GM21619 (cell line): Measurements from ENCODE around the gene ASCL1.

Experiments used
- ATAC-seq: cut with Tn5 transposase; IDR thresholded peaks from one replicate; pipeline ENCODE4 v1.9.1; 2021; ENCODE audit not compliant: unreplicated experiment

The ASCL1 gene

DNA sequence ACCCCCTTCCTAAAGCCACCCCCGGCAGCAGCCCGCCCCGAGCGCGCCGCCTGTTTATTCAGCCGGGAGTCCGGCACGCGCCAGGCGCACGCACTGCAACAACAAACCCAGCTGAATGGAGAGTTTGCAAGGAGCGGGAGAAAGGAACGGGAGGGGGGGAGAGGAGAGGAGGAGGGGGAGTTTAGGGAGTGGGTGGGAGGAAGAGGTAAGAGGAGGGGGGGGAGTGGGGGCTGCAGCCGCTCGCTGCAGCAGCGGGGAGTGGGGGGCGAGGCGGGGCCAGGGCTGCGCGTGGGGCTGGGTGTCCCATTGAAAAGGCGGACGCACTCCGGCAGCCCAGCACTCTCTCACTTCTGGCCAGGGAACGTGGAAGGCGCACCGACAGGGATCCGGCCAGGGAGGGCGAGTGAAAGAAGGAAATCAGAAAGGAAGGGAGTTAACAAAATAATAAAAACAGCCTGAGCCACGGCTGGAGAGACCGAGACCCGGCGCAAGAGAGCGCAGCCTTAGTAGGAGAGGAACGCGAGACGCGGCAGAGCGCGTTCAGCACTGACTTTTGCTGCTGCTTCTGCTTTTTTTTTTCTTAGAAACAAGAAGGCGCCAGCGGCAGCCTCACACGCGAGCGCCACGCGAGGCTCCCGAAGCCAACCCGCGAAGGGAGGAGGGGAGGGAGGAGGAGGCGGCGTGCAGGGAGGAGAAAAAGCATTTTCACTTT, at the start of gene ASCL1:
Gene ASCL1, plus strand, starts transcription at position 336 of the 712 bp plus-strand sequence. CDS start 571 bp downstream, outside the sequence.
- ATAC-seq, result peak; percentile 36

DNA sequence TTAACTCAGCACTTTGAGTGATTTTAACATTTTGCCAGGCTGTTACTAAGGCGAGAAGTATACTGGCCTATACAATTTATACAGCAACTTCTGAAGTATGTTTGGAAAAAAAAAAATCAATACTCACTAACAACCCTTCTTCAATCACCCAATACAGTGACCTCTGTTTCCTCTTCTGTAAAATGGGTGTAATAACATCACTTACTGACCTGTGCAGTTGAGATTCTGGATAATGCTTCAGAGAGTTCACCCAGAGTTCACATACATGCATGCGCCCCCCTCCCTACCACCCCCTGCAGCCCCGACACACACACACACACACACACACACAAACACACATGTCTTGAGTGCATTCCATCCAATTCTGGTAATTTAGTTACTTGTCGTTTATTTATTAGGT, 49.6 kb upstream of the ASCL1 start:
- ATAC-seq, result no peak

DNA sequence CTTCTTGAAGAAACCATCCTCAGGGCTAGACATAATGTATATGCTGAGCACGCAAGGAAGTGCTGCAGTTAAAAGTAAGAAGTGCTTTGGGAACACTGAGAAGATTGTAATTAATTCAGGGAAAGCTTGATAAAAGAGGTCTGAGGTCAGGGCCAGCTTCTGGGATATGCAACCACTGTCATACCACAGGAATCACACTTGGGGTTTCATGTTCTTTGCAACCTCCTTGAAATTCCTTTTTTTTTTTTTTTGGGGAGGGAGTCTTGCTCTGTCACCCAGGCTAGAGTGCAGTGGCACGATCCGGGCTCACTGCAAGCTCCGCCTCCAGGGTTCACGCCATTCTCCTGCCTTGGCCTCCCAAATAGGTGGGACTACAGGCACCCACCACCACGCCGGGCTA, 47.3 kb upstream of the ASCL1 start:
- ATAC-seq, result no peak

DNA sequence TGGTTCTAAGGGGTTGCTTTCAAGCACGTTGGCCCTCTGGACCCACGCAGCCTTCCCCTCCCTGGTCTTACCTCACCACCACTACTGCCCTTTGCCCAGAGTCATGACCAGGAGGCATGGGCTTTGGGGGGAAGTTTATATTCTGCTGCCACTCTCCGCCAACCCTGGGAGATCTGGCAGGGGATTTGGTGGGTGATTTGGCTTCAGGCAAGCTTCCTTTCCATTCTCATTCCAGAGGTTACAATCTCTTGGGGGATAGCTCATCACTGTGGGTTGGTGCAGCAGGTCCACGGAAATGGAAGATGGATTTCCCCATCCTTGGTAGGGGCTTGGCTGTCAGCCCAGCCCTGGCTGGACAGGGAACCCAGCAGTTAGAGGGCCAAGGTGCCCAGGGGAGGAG, 46.7 kb upstream of the ASCL1 start:
- no peak for ATAC-seq

GRCh38 chr12:102911320-102911719, 46.2 kb upstream of the ASCL1 start:
- ATAC-seq, result no peak

DNA sequence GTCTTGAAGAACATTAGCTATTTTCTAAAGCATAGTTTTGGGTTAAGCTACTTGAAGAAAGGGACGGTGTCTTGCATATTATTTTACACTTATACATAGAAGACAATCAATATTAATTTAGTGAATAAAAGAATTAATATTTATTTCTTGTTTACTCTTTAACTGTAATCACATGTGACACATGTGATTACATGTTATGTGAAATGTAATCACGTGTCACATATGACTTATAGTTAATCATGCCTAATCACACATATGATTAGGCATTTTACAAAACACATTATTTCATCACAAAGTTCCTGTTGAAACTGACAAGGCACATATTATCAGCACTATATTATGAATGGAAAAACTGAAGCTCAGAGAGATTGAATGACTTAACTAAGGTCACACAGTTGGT, 45.2 kb upstream of the ASCL1 start:
- no peak for ATAC-seq

DNA sequence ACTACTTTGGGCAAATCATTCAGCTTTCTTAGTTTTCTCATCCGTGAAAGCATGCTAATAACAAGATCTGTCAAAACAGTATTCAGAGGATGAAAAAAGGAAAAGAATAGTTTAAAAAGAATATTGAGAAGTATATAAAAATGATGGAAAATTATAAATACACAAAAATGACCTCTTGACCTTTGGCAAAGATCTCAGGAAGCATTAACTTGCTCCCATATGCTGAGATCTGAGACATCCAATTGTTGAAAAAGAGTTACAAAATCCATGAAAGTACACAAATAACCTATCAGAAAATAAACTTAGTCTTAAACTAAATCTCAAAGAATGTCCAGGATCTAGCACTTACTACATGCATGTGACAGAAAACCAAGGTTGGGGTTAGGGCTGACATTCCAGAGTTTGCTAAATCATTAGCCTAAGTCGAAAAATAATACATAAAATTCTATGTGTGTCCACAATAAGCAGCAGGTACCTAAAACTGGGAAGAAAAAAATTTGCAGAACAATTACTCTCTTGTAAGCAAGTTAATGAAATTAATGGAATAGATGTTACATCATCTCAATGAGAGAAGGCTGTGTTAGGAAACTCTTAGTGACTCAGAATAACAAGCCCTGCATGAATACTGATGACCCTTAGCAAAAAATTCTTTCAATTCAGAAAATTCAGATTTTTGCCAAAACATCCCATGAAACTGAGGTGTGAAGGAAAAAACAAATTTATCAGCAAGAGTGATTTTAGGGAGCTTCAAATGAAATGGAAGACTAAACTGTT, 43.8 kb upstream of the ASCL1 start:
- no peak for ATAC-seq

DNA sequence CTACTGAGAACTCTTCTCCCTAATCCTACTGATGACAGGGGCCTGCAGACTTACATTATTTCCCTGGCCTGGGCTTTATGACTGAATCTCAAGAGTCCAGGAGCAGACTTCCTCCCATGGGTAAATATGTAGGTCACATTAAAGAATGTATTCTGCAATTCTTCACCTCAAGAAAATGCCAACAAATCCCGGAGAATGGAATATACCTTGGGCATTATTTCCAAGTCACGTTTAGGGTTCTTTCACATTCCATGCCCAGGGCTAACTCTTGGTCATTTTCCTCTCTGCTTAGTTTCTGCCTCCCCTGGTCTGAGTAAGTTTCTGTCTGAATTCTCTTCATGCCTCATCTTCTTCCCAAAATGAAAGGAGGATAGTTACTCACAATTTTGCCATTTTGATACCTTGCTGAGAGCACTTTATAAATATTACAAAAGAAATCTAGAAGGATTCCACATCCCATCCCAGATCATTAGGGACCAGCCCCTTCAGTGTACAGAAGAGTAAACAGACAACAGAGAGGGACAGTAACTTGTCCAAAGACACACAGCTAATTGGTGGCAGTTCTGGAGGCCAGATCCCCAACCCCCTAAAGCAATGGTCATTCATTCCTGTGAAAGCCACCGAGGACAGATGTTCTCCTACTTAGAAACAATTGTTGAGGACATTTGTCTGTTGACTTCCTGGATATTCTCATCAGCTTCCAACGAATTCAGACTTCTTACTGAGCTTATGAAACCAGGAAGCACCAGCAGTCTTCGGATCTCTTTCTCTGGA, 41.0 kb upstream of the ASCL1 start:
- no peak for ATAC-seq

GRCh38 chr12:102917026-102917787, 40.3 kb upstream of the ASCL1 start, which contains the start of gene PAH:
TSS of gene PAH (minus strand) at chr12:102917244. CDS start at chr12:102917130, 114 bp downstream.
- ATAC-seq, result peak; percentile 62

DNA sequence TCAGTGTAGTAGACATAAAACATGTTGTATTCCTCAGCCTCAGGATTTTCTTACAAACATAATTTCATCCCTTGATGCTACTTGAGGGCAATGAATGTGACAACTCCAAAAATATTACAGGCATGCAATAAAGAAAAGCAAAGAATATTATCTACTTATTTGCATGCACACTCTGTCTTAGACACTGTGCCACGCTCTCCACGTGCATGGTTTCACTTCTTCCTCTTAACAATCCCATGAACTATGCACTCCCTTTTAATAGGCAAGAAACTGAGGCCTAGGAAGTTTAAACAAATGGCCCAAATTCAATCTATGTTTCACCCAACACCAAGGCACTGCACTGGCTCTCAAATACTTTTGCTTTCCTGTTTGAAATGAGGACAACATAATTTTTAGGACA, 38.6 kb upstream of the ASCL1 start:
- ATAC-seq, result no peak

DNA sequence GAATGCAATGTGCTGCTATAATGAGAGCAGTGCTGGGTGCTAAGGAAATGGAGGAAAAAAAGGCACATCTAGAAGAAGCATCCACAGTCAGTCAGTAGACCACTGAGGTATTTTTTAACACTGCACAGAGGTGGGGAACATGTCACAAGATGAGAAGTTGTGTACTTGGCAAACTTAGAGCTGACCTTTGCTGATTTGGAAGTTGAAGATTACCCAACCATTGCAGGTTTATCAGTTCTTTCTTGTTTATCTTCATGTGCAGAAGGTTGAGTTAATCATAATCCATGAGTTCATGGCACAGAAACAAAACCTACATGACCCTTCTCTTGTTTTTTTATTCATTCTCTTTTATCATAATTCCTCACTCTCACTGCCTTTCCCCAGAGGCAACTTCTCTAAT, 37.2 kb upstream of the ASCL1 start:
- ATAC-seq, result no peak

DNA sequence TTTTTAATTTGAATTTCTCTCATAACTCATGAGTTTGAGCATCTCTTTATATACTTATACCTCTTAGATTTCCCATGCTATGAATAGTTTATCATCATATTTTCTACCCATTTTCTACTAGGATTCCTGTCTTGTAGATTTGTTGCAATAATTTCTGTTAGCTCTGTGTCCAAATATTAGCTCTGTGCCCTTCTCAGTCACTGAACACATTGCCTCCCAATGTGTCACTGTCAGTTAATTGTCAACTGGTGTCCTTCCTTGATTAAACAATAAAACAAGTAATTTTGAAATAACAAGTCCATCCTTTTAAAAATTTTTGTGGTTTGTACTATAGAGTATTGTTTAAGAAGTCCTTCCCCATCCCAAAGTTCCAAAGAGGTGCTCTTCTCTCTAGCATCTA, 36.2 kb upstream of the ASCL1 start:
- no peak for ATAC-seq

GRCh38 chr12:102927220-102927619, 30.3 kb upstream of the ASCL1 start:
- no peak for ATAC-seq

DNA sequence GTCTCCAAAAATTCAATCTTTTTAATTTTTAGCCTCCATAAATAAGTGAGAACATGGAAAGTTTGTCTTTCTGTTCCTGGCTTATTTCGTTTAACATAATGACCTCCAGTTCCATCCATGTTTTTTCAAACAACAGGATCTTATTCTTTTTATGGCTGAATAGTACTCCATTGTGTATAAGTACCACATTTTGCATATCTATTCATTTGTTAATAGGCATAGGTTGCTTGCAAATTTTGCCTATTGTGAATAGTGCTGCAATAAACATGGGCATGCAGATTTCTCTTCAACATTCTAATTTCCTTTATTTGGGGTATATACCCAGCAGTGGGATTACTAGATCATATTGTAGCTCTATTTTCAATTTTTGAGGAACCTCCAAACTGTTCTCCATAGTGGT, 24.3 kb upstream of the ASCL1 start:
- no peak for ATAC-seq

GRCh38 chr12:102939059-102939458, 18.4 kb upstream of the ASCL1 start:
- ATAC-seq, result no peak

GRCh38 chr12:102939670-102940222, 17.7 kb upstream of the ASCL1 start:
- ATAC-seq, result no peak

DNA sequence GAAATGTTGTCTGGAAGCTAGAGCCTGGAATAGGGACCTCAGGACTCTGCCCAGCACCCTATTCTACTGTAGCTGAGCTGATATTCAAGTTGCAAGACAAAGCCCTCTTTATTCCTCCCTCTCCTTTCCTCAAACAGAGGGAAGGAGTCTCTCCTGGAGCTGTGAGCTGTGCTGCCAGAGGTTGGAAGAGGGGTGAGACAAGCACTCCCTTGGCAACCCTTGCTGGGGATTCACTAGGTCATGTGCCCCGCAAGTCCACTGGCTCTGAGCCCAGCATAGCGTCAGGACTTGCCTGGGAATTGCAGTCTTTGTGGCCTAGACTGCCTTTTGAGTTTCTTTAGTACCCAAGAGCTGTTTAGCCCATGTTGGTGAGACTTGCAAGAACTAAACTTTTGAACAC, 11.4 kb upstream of the ASCL1 start:
- ATAC-seq, result no peak

- ATAC-seq, result no peak
Measured at GRCh38 chr12:102948941-102949352, 8.5 kb upstream of the ASCL1 start.

- no peak for ATAC-seq
Measured at GRCh38 chr12:102950107-102950949, 7.1 kb upstream of the ASCL1 start.
